Neural cell (in vitro differentiated cells): ENCODE data around the gene COL18A1. TPM values are rescaled to one million over a fixed set of nuclear protein-coding genes. Genes with fewer than 3 reads are reported as not detected.

Source experiments
- H2AFZ ChIP-seq: fragments of 200-600, 300-800 bp; sonication (generic), shearing (Covaris generic); 2 replicates; pipeline ENCODE4 v1.6.0; 2014; ENCODE audit warnings: low read depth, mild to moderate bottlenecking, antibody characterized with exemption, low read length, moderate library complexity
- H3F3A ChIP-seq: fragments of 200-600 bp; shearing (Covaris generic); 2 replicates; pipeline ENCODE4 v1.6.1; 2016; ENCODE audit warnings: mild to moderate bottlenecking, moderate library complexity, mixed read lengths, antibody characterized with exemption, low read length; ENCODE audit not compliant: insufficient read depth, poor library complexity, severe bottlenecking
- H3K27ac ChIP-seq: fragments of 200-600, 300-800 bp; sonication (generic), shearing (Covaris generic); 2 replicates; pipeline ENCODE4 v1.5.1; 2014; ENCODE audit warnings: mild to moderate bottlenecking, low read length, moderate library complexity
- H3K27me3 ChIP-seq: fragments of 300-800, 200-600 bp; sonication (generic), shearing (Covaris generic); 2 replicates; pipeline ENCODE4 v1.6.0; 2014; ENCODE audit warnings: mild to moderate bottlenecking, low read depth, low read length, moderate library complexity; ENCODE audit not compliant: insufficient read depth
- H3K36me3 ChIP-seq: fragments of 300-800, 200-600 bp; sonication (generic), shearing (Covaris generic); 2 replicates; pipeline ENCODE4 v1.5.1; 2014; ENCODE audit warnings: mild to moderate bottlenecking, antibody characterized with exemption, low read length, moderate library complexity; ENCODE audit not compliant: insufficient read depth
- H3K4me2 ChIP-seq: fragments of 300-800, 200-600 bp; sonication (generic), shearing (Covaris generic); 2 replicates; pipeline ENCODE4 v1.6.0; 2014; ENCODE audit warnings: mild to moderate bottlenecking, low read length
- H3K4me3 ChIP-seq: fragments of 300-800, 200-600 bp; sonication (generic), shearing (Covaris generic); 2 replicates; pipeline ENCODE4 v1.5.1; 2014; ENCODE audit warnings: mild to moderate bottlenecking, low read length, moderate library complexity
- H3K79me2 ChIP-seq: fragments of 200-600 bp; shearing (Covaris generic); replicated peaks from 2 replicates; pipeline ENCODE4 v1.6.0; 2014; ENCODE audit warnings: mild to moderate bottlenecking, low read length, moderate library complexity; ENCODE audit not compliant: insufficient read depth
- H3K9ac ChIP-seq: fragments of 300-800, 200-600 bp; sonication (generic), shearing (Covaris generic); 2 replicates; pipeline ENCODE4 v1.6.1; 2016; ENCODE audit warnings: mild to moderate bottlenecking, low read length, mixed read lengths
- H3K9me2 ChIP-seq: fragments of 200-600 bp; shearing (Covaris generic); 2 replicates; pipeline ENCODE4 v1.6.1; 2016; ENCODE audit warnings: mild to moderate bottlenecking, low read length, mixed read lengths; ENCODE audit not compliant: insufficient read depth
- H3K9me3 ChIP-seq: fragments of 200-600, 300-800 bp; sonication (generic), shearing (Covaris generic); 2 replicates; pipeline ENCODE4 v1.6.1; 2016; ENCODE audit warnings: mild to moderate bottlenecking, mixed run types, low read length, moderate library complexity, mixed read lengths
- H4K20me1 ChIP-seq: fragments of 200-600 bp; shearing (Covaris generic); 2 replicates; pipeline ENCODE4 v1.6.1; 2016; ENCODE audit warnings: mild to moderate bottlenecking, mixed run types; ENCODE audit not compliant: insufficient read depth
- CTCF ChIP-seq: fragments of 450-650 bp; IDR thresholded peaks from 2 replicates; pipeline ENCODE4 v1.5.1; 2014; ENCODE audit warnings: antibody characterized with exemption, mild to moderate bottlenecking, moderate library complexity; ENCODE audit not compliant: poor library complexity, severe bottlenecking
- EP300 ChIP-seq: fragments of 450-650 bp; conservative IDR thresholded peaks from 2 replicates; pipeline ENCODE4 v1.6.1; 2014; ENCODE audit warnings: antibody characterized with exemption, mild to moderate bottlenecking, moderate library complexity; ENCODE audit not compliant: poor library complexity, severe bottlenecking
- EZH2 ChIP-seq: fragments of 200-600, 300-800 bp; shearing (Covaris generic), sonication (generic); IDR thresholded peaks from 2 replicates; pipeline ENCODE4 v1.6.1; 2014; ENCODE audit warnings: antibody characterized with exemption, low read length, borderline replicate concordance, mild to moderate bottlenecking; ENCODE audit not compliant: insufficient read depth, poor library complexity, severe bottlenecking
- MXI1 ChIP-seq: fragments of 450-650 bp; conservative IDR thresholded peaks from 2 replicates; pipeline ENCODE4 v1.6.1; 2014; ENCODE audit warnings: antibody characterized with exemption, mild to moderate bottlenecking; ENCODE audit not compliant: poor library complexity, severe bottlenecking
- POLR2AphosphoS5 ChIP-seq: IDR thresholded peaks from 2 replicates; pipeline ENCODE4 v1.6.1; 2012
- RAD21 ChIP-seq: fragments of 450-650 bp; conservative IDR thresholded peaks from 2 replicates; pipeline ENCODE4 v1.6.1; 2014; ENCODE audit warnings: antibody characterized with exemption, mild to moderate bottlenecking, moderate library complexity
- REST ChIP-seq: IDR thresholded peaks from 2 replicates; pipeline ENCODE4 v1.6.1; 2012; ENCODE audit warnings: borderline replicate concordance
- SMC3 ChIP-seq: fragments of 450-650 bp; conservative IDR thresholded peaks from 2 replicates; pipeline ENCODE4 v1.6.1; 2014; ENCODE audit warnings: antibody characterized with exemption, mild to moderate bottlenecking, moderate library complexity; ENCODE audit not compliant: poor library complexity
- TAF1 ChIP-seq: IDR thresholded peaks from 2 replicates; pipeline ENCODE4 v1.6.1; 2012; ENCODE audit warnings: low read depth
- polyA plus RNA-seq: library from polyadenylated mRNA; depleted of rRNA; stranded (reverse); fragments of >200 nt; gene quantifications from 2 replicates; pipeline ENCODE4 v1.2.3, GENCODE V29; 2014

The COL18A1 gene
- polyA plus RNA-seq, 1 donor from 2014 or later, result 2.5 TPM

- TF ChIP-seq TAF1, result no peak
- TF ChIP-seq EZH2, result no peak
- TF ChIP-seq SMC3, result no peak
- no peak for TF ChIP-seq POLR2AphosphoS5
- no peak for TF ChIP-seq REST
Measured at GRCh38 chr21:45532826-45533360, 127.9 kb downstream of the COL18A1 start.

GRCh38 chr21:45533361-45533845 is 128.4 kb downstream of the COL18A1 start:
- H3K9ac ChIP-seq, result no peak overlapping the region

More at GRCh38 chr21:45532826-45533360, 127.9 kb downstream of the COL18A1 start:
- Histone ChIP-seq H3F3A (no peaks in the 10 kb centered on the region), H3K27me3 (no peaks in the 10 kb centered on the region), H3K9me3 (no peaks in the 10 kb centered on the region), H3K9me2 (no peaks in the 10 kb centered on the region), H3K27ac (no peak overlapping the region), H4K20me1 (no peaks in the 10 kb centered on the region), H3K36me3 (peaks cover 3% of the 10 kb centered on the region), H3K79me2 (no peaks in the 10 kb centered on the region), H3K4me2 (no peak overlapping the region), H3K4me3 (no peak overlapping the region), H2AFZ (no peak overlapping the region), H3K9ac (no peak overlapping the region)

More at GRCh38 chr21:45533361-45533845, 128.4 kb downstream of the COL18A1 start:
- Histone ChIP-seq H3K27ac (no peak overlapping the region), H3K9me3 (no peaks in the 10 kb centered on the region), H3F3A (no peaks in the 10 kb centered on the region), H3K79me2 (no peaks in the 10 kb centered on the region), H3K36me3 (peaks cover 3% of the 10 kb centered on the region), H3K4me3 (no peak overlapping the region), H3K27me3 (no peaks in the 10 kb centered on the region), H4K20me1 (no peaks in the 10 kb centered on the region), H3K4me2 (no peak overlapping the region), H2AFZ (no peak overlapping the region), H3K9me2 (no peaks in the 10 kb centered on the region)
- TF ChIP-seq REST, result no peak
- no peak for TF ChIP-seq EZH2
- no peak for TF ChIP-seq MXI1
- no peak for TF ChIP-seq CTCF
- no peak for TF ChIP-seq SMC3
- TF ChIP-seq EP300, result no peak
- no peak for TF ChIP-seq TAF1
- TF ChIP-seq POLR2AphosphoS5, result no peak
- no peak for TF ChIP-seq RAD21
